ENCODE results near the gene CAMTA1.

- TF ChIP-seq CTCF (IDR thresholded peaks at IDR 0.05; ENCODE audit: poor library complexity, severe bottlenecking): no peak
- no peak for TF ChIP-seq EP300 (conservative IDR thresholded peaks at IDR 0.05; ENCODE audit: poor library complexity, severe bottlenecking)
- TF ChIP-seq SMC3 (conservative IDR thresholded peaks at IDR 0.05; ENCODE audit: poor library complexity): no peak
- TF ChIP-seq POLR2AphosphoS5 (IDR thresholded peaks at IDR 0.05): no peak
- no peak for TF ChIP-seq REST (IDR thresholded peaks at IDR 0.05; ENCODE audit: borderline replicate concordance)
- no peak for TF ChIP-seq EZH2 (IDR thresholded peaks at IDR 0.05; ENCODE audit: borderline replicate concordance, insufficient read depth, low read length, poor library complexity, severe bottlenecking)
- no peak for TF ChIP-seq TAF1 (IDR thresholded peaks at IDR 0.05; ENCODE audit: low read depth)
These were observed 138.2 kb downstream of the CAMTA1 start for GRCh38 chr1:6923416-6923815.

Data from neural cell (in vitro differentiated cells).